Stimulated activated CD8-positive, alpha-beta memory T cell treated with anti-CD3 and anti-CD28 coated beads, Interleukin-12 subunit alpha, Interleukin-12 subunit beta, amount 100 ng/mL, for 1 hour (primary cell): Measurements from ENCODE around the gene TAS2R8.
"Not testable (repeated sequence)": the region's sequence is repeated elsewhere in the genome, so short reads cannot be mapped to it uniquely, and the experiment has no call there.

Experiments
- DNase-seq: peaks from one replicate; pipeline ENCODE4 v3.0.0-alpha.2; 2020; ENCODE audit warnings: low read depth

Gene TAS2R8

GRCh38 chr12:10807186-10807585, at the start of gene TAS2R8:
TSS of gene TAS2R8 (minus strand) at chr12:10807286. CDS start at chr12:10806980, 306 bp downstream.
- DNase-seq, result no peak

- DNase-seq, result no peak
These were observed 48.7 kb upstream of the TAS2R8 start for GRCh38 chr12:10855807-10856206.

GRCh38 chr12:10853776-10854175, 46.7 kb upstream of the TAS2R8 start:
- no peak for DNase-seq

- DNase-seq, result no peak
These were observed 44.3 kb upstream of the TAS2R8 start for GRCh38 chr12:10851243-10851858.

GRCh38 chr12:10849425-10849878, 42.4 kb upstream of the TAS2R8 start, which contains the start of gene PRR4:
TSS of gene PRR4 (minus strand) at chr12:10849475. CDS start at chr12:10849437, 38 bp downstream.
- DNase-seq, result no peak

GRCh38 chr12:10847744-10848143, 40.7 kb upstream of the TAS2R8 start:
- DNase-seq, result no peak

- no peak for DNase-seq
These were observed 35.8 kb upstream of the TAS2R8 start for GRCh38 chr12:10842862-10843261.

- no peak for DNase-seq
These were observed 31.4 kb upstream of the TAS2R8 start for GRCh38 chr12:10838461-10838860.

- DNase-seq, result no peak
These were observed 22.9 kb upstream of the TAS2R8 start for GRCh38 chr12:10829994-10830393.

GRCh38 chr12:10826258-10826657, 19.2 kb upstream of the TAS2R8 start, which contains the start of gene TAS2R10:
TSS of gene TAS2R10 (minus strand) at chr12:10826358. CDS start at chr12:10826269, 89 bp downstream.
- no peak for DNase-seq

GRCh38 chr12:10824957-10825356, 17.9 kb upstream of the TAS2R8 start:
- no peak for DNase-seq

- DNase-seq, result no peak
These were observed 4.9 kb upstream of the TAS2R8 start for GRCh38 chr12:10811883-10812536.

GRCh38 chr12:10810068-10810467, 3.0 kb upstream of the TAS2R8 start, which contains the start of gene TAS2R9:
TSS of gene TAS2R9 (minus strand) at chr12:10810168. CDS start at chr12:10810075, 93 bp downstream.
- DNase-seq, result no peak

- no peak for DNase-seq
These were observed 4.5 kb downstream of the TAS2R8 start, which contains the start of gene TAS2R7 for GRCh38 chr12:10802587-10802986. TSS of gene TAS2R7 (minus strand) at chr12:10802627. CDS start at chr12:10802570, 57 bp downstream.

- no peak for DNase-seq
These were observed 5.3 kb downstream of the TAS2R8 start for GRCh38 chr12:10801741-10802140.

- no peak for DNase-seq
These were observed 12.9 kb downstream of the TAS2R8 start for GRCh38 chr12:10794222-10794621.

- DNase-seq, result not testable (repeated sequence)
These were observed 15.3 kb downstream of the TAS2R8 start for GRCh38 chr12:10791769-10792168.

- no peak for DNase-seq
These were observed 23.8 kb downstream of the TAS2R8 start for GRCh38 chr12:10783252-10783651.

GRCh38 chr12:10779103-10779502, 28.0 kb downstream of the TAS2R8 start:
- DNase-seq, result no peak

- DNase-seq, result no peak
These were observed 35.9 kb downstream of the TAS2R8 start for GRCh38 chr12:10771132-10771733.

- DNase-seq, result no peak
These were observed 47.4 kb downstream of the TAS2R8 start for GRCh38 chr12:10759657-10760056.

GRCh38 chr12:10756194-10756593, 50.9 kb downstream of the TAS2R8 start:
- DNase-seq, result no peak
